GM12878 (cell line): ENCODE data around the gene B4GALT4. TPM values are rescaled to one million over a fixed set of nuclear protein-coding genes. Genes with fewer than 3 reads are reported as not detected.

Experiments used
- ATAC-seq: fragments of 200-7000 bp; cut with Tn5 transposase; 3 replicates; pipeline ENCODE4 v1.9.1; 2020; ENCODE audit warnings: mild to moderate bottlenecking, moderate library complexity
- Bru-seq: library from RNA; stranded (reverse); fragments of 400-500 nt; gene quantifications from one replicate; lab custom pipeline; 2021; lab: Mats Ljungman, UMichigan
- BruChase-seq, 2 experiments: library from RNA; stranded (reverse); fragments of 400-500 nt; gene quantifications; one replicate each; lab custom pipeline; 2021; lab: Mats Ljungman, UMichigan
- BruUV-seq: library from RNA; stranded (reverse); fragments of 400-500 nt; replicated peaks from 2 replicates; lab custom pipeline; 2021; lab: Mats Ljungman, UMichigan
- CTCF ChIA-PET: fragments of 300-600 bp; sonication (Branson Sonifier 250); formaldehyde crosslinking; extraction: SDS; loops from one replicate; lab custom pipeline; 2021; ENCODE audit warnings: inconsistent platforms; lab: Yijun Ruan, JAX
- POLR2A ChIA-PET: fragments of 350-600 bp; formaldehyde crosslinking; extraction: SDS; loops from one replicate; lab custom pipeline; 2021; ENCODE audit warnings: inconsistent platforms; lab: Charles Lee
- RAD21 ChIA-PET: fragments of 300-600 bp; sonication (Branson Sonifier 250); formaldehyde crosslinking; loops from one replicate; lab custom pipeline; 2023; ENCODE audit warnings: antibody characterized with exemption; ENCODE audit not compliant: unreplicated experiment; lab: Charles Lee
- SMC1A ChIA-PET: fragments of 300-600 bp; sonication (Branson Sonifier 250); formaldehyde crosslinking; loops from one replicate; lab custom pipeline; 2023; ENCODE audit not compliant: unreplicated experiment, uncharacterized antibody; lab: Charles Lee
- DNase-seq: peaks from one replicate; pipeline ENCODE4 v3.0.0-alpha.2; 2011; ENCODE audit warnings: low read depth, low spot score
- FAIRE-seq: peaks from 3 replicates; lab custom pipeline; 2011; peaks lifted over from hg19 to GRCh38; lab: Jason Lieb, UNC
- H2AFZ ChIP-seq: 2 replicates; pipeline ENCODE4 v1.6.0; 2011; ENCODE audit warnings: low read depth, low read length, control low read depth; ENCODE audit not compliant: control insufficient read depth
- H3K27ac ChIP-seq: 2 replicates; pipeline ENCODE4 v1.5.1; 2011; ENCODE audit warnings: control low read depth; ENCODE audit not compliant: control insufficient read depth, insufficient read depth
- H3K27me3 ChIP-seq, 2 experiments: replicated peaks in 1 of 2; 2 replicates each; pipeline versions ENCODE4 v1.6.0 to v1.6.1; 2011; ENCODE audit warnings: low read length in 1 of 2; ENCODE audit not compliant: control insufficient read depth in 2 of 2, insufficient read depth in 2 of 2
- H3K36me3 ChIP-seq, 2 experiments: 2 replicates each; pipeline ENCODE4 v1.5.1; 2011; ENCODE audit warnings: low read length in 1 of 2; ENCODE audit not compliant: control insufficient read depth in 2 of 2, insufficient read depth in 2 of 2
- H3K4me1 ChIP-seq: 2 replicates; pipeline ENCODE4 v1.6.1; 2011; ENCODE audit warnings: mild to moderate bottlenecking, low read length, moderate library complexity, mixed read lengths; ENCODE audit not compliant: control insufficient read depth, insufficient read depth
- H3K4me2 ChIP-seq: 2 replicates; pipeline ENCODE4 v1.6.0; 2011; ENCODE audit warnings: control low read depth; ENCODE audit not compliant: control insufficient read depth, insufficient read depth
- H3K4me3 ChIP-seq: fragments of 200-600 bp; sonication (generic); 2 replicates; pipeline ENCODE4 v1.5.1; 2016
- H3K79me2 ChIP-seq: 2 replicates; pipeline ENCODE4 v1.6.0; 2011; ENCODE audit warnings: low read length; ENCODE audit not compliant: control insufficient read depth, insufficient read depth
- H3K9ac ChIP-seq: 2 replicates; pipeline ENCODE4 v1.8.0; 2011; ENCODE audit warnings: low read length, control low read depth, mixed read lengths; ENCODE audit not compliant: control insufficient read depth, insufficient read depth
- H3K9me3 ChIP-seq: replicated peaks from 3 replicates; pipeline ENCODE4 v1.5.1; 2011; ENCODE audit warnings: mild to moderate bottlenecking, low read length; ENCODE audit not compliant: control insufficient read depth, insufficient read depth
- H4K20me1 ChIP-seq: 2 replicates; pipeline ENCODE4 v1.6.0; 2011; ENCODE audit not compliant: control insufficient read depth, insufficient read depth
- ASH2L ChIP-seq: fragments of 300-600, 200-600 bp; sonication (generic); IDR thresholded peaks from 2 replicates; pipeline ENCODE4 v1.6.1; 2017; ENCODE audit warnings: low read depth, mild to moderate bottlenecking, borderline replicate concordance
- NFIC ChIP-seq: IDR thresholded peaks from 2 replicates; pipeline ENCODE4 v1.6.1; 2012; ENCODE audit warnings: low read depth, mild to moderate bottlenecking, inconsistent platforms, low read length, moderate library complexity
- POLR2A ChIP-seq: IDR thresholded peaks from 2 replicates; pipeline ENCODE4 v1.6.1; 2011; ENCODE audit warnings: low read depth, mild to moderate bottlenecking, low read length
- POLR2AphosphoS5 ChIP-seq: IDR thresholded peaks from 2 replicates; pipeline ENCODE4 v1.6.1; 2011; ENCODE audit warnings: mild to moderate bottlenecking, low read length, inconsistent platforms
- RFX5 ChIP-seq: IDR thresholded peaks from 2 replicates; pipeline ENCODE4 v1.6.1; 2011; ENCODE audit warnings: low read depth, low read length, improper control_type of control experiment
- TAF1 ChIP-seq: IDR thresholded peaks from 2 replicates; pipeline ENCODE4 v1.6.1; 2011; ENCODE audit warnings: mild to moderate bottlenecking, low read depth, low read length, borderline replicate concordance
- TARDBP ChIP-seq: IDR thresholded peaks from 2 replicates; pipeline ENCODE4 v1.6.1; 2016; ENCODE audit warnings: borderline replicate concordance
- TCF3 ChIP-seq: IDR thresholded peaks from 2 replicates; pipeline ENCODE4 v1.6.1; 2012; ENCODE audit warnings: low read depth, mild to moderate bottlenecking, low read length, borderline replicate concordance; ENCODE audit not compliant: insufficient read depth
- WGBS: methylation state at CpG from one replicate; pipeline ENCODE4 v1.1.6; 2016; ENCODE audit warnings: low lambda C conversion rate; ENCODE audit not compliant: insufficient replicate concordance, insufficient coverage; ENCODE audit errors: missing lambda C conversion rate; 5-methylcytosine and 5-hydroxymethylcytosine counted together
- in situ Hi-C: fragments of 300-500 bp; cut with MboI; formaldehyde crosslinking; loops from 9 replicates; pipeline ENCODE4 v1.14.3; 2018; ENCODE audit warnings: mixed read lengths
- intact Hi-C: fragments of 100-400 bp; cut with micrococcal nuclease; formaldehyde crosslinking; loops from one replicate; pipeline ENCODE4 v1.14.2; 2022; ENCODE audit not compliant: unreplicated experiment
- long read RNA-seq, 2 experiments: library from polyadenylated mRNA; unstranded; transcript quantifications; one replicate each; pipeline ENCODE4 v2.0.0, GENCODE V29; 2019 to 2020
- polyA minus RNA-seq, 3 experiments: library from RNA; depleted of rRNA, polyadenylated mRNA; stranded (reverse); fragments of >200 nt; gene quantifications; 2 replicates each; pipeline ENCODE4 v1.2.3, GENCODE V29; 2011
- polyA plus RNA-seq, 11 experiments: library from polyadenylated mRNA; depleted of rRNA in 4 of 11; unstranded in 6 of 11; stranded (reverse) in 5 of 11; fragments of >200 nt; fragmentation: Nextera tagmentation in 4 of 11; fragmentation: Illumina TruSeq in 1 of 11; extraction: Ambion mirVana in 4 of 11; extraction: Trizol in 1 of 11; gene quantifications; 1 replicate in 1 of 11; 2 replicates in 10 of 11; pipeline versions ENCODE4 v1.2.1 to v1.2.3, GENCODE V29; 2011 to 2016; ENCODE audit warnings: inconsistent platforms in 2 of 11, missing spikeins in 2 of 11, low read depth in 1 of 11
- total RNA-seq, 4 experiments: library from RNA; depleted of rRNA in 3 of 4; stranded (reverse); fragments of >200 nt in 3 of 4; fragmentation: Illumina TruSeq in 1 of 4; extraction: Trizol in 1 of 4; gene quantifications; 2 replicates each; pipeline versions ENCODE4 v1.2.1 to v1.2.3, GENCODE V29; 2013 to 2021
- TF ChIP-seq, protein P1 (sequence below): fragments of 450-650 bp; IDR thresholded peaks from 2 replicates; pipeline ENCODE4 v1.6.1; 2016; ENCODE audit warnings: mild to moderate bottlenecking, moderate library complexity, borderline replicate concordance
- TF ChIP-seq, protein P2 (sequence below): IDR thresholded peaks from 2 replicates; pipeline ENCODE4 v1.6.1; 2011; ENCODE audit warnings: borderline replicate concordance, low read depth, mild to moderate bottlenecking, moderate library complexity, mixed read lengths, low read length; ENCODE audit not compliant: insufficient read depth; ENCODE audit errors: extremely low read length

B4GALT4 gene, protein sequence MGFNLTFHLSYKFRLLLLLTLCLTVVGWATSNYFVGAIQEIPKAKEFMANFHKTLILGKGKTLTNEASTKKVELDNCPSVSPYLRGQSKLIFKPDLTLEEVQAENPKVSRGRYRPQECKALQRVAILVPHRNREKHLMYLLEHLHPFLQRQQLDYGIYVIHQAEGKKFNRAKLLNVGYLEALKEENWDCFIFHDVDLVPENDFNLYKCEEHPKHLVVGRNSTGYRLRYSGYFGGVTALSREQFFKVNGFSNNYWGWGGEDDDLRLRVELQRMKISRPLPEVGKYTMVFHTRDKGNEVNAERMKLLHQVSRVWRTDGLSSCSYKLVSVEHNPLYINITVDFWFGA
- 13.1 and 14.1 TPM in 2 replicates for total RNA-seq (2013; cell fraction: nucleolus; rRNA removed)
- 10.8 and 11.9 TPM in 2 replicates for total RNA-seq (2014; rRNA removed)
- total RNA-seq (2014; rRNA removed; fragmentation: Illumina TruSeq; extraction: Trizol), result 10.6 and 11.7 TPM in 2 replicates
- 12.4 and 13.0 TPM in 2 replicates for total RNA-seq (2021)
- polyA plus RNA-seq (2011; ENCODE audit: low read depth), result 11.0 TPM
- 16.6 and 18.7 TPM in 2 replicates for polyA plus RNA-seq (2011; rRNA removed)
- polyA plus RNA-seq (2011; cell fraction: cytosol; rRNA removed), result 7.2 TPM in 2 replicates
- 8.5 and 9.3 TPM in 2 replicates for polyA plus RNA-seq (2011; cell fraction: nucleus; rRNA removed)
- polyA plus RNA-seq (2012), result 12.1 and 12.9 TPM in 2 replicates
- polyA plus RNA-seq (2014; fragmentation: Illumina TruSeq; extraction: Trizol), result 8.8 and 12.9 TPM in 2 replicates
- polyA plus RNA-seq (2014; fragmentation: Nextera tagmentation; extraction: Ambion mirVana), result 10 to 100 TPM; 13.8 to 15.4 TPM
- 9.0 and 11.7 TPM in 2 replicates for polyA plus RNA-seq (2014; rRNA removed)
- polyA plus RNA-seq (2016; fragmentation: Nextera tagmentation; extraction: Ambion mirVana), result 10 to 100 TPM; 15.6 to 16.7 TPM
- 9.0 and 10.0 TPM in 2 replicates for polyA minus RNA-seq (2011; rRNA and poly(A)+ RNA removed)
- polyA minus RNA-seq (2011; cell fraction: cytosol; rRNA and poly(A)+ RNA removed), result 3.6 and 4.1 TPM in 2 replicates
- 5.3 and 6.8 TPM in 2 replicates for polyA minus RNA-seq (2011; cell fraction: nucleus; rRNA and poly(A)+ RNA removed)
- percentile 83 among the genes with signal in this experiment for Bru-seq, nascent RNA
- BruChase-seq, experiment 1, labeled RNA remaining after a 6-hour chase, result percentile 64 among the genes with signal in this experiment
- percentile 69 among the genes with signal in this experiment for BruChase-seq, experiment 2, labeled RNA remaining after a 2-hour chase
- long read RNA-seq, experiment 1, transcript B4GALT4-202 (8 exons, 2,459 nt), result major isoform, 11 of 15 reads
- long read RNA-seq, experiment 1, partial matches to known transcripts, result 2 of 15 reads
- long read RNA-seq, experiment 1, other reads (novel, unspliced or antisense), result 0 of 15 reads
- long read RNA-seq, experiment 2, transcript B4GALT4-201 (9 exons, 2,385 nt), result minor isoform, 24 of 161 reads
- long read RNA-seq, experiment 2, transcript B4GALT4-202 (8 exons, 2,459 nt), result major isoform, 85 of 161 reads
- long read RNA-seq, experiment 2, partial matches to known transcripts, result 12 of 161 reads
- long read RNA-seq, experiment 2, other reads (novel, unspliced or antisense), result 36 of 161 reads

DNA sequence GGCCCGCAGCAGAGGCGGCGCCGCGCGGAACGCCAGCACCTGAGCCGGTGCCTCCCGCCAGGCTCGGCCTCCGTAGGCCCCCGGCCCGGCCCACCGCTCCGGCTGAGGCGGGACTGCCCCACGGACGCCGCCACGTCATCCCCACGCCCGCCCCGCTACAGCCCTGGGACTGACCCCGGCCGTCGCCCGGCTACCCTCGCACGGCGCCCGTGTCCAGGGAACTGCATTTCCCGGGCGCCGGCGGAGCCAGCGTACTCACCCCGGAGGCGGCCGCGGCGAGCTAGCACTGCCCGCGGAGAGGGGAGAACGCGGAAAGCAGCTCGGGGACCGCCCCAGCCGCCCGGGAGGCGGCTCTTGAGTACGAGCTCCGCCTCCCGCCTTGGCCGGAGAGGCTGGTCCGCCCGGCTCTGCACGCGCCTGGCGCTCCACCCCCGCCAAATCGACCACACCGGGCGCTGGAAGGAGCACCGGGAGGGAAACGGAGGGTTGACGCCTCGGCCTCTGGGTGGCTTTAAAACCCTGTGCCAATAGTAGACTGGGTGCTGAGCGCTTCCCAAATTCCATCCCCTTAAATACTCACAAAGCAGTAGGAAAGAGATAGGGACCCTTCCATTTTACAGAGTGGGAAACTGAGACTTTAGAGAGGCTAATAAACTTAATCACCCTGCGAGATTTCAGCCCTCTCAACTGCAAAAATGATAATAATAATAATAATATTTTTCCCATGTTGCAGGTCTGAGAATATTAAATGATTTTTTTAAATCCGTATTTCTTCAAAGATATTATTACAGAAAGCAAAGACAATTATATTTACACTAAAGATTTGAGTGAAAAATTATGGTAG, at the start of gene B4GALT4:
Gene B4GALT4, minus strand, starts transcription at position 288 of the 844 bp plus-strand sequence. CDS start 10,779 bp downstream, outside the sequence.
- SMC1A ChIA-PET, result interaction anchor here (0.6 to 3.3 kb wide), 25 partner anchors 9 to 440 kb away, joined by 3 to 33 read pairs (median 5); partner anchors contain the start of genes ARHGAP31, IGSF11, TEX55 and TIMMDC1
- no TSS peak for BruUV-seq
- peak within 1 kb of the TSS; percentile 98 for H3K4me3 ChIP-seq
- in situ Hi-C loops (no loop called here), intact Hi-C loops (loop anchor here (1.0 to 2.0 kb wide), 3 partner anchors 96 to 440 kb away; no protein-coding TSS in a partner anchor)
- FAIRE-seq (peak; percentile 35), DNase-seq (no peak), ATAC-seq (peak; percentile 94)
- RAD21 ChIA-PET, result interaction anchor here (0.6 to 2.9 kb wide), 31 partner anchors 10 to 440 kb away, joined by 3 to 54 read pairs (median 4); partner anchors contain the start of genes ARHGAP31, IGSF11, TEX55 and TMEM39A
- no peaks in the 10 kb centered on the region for H4K20me1 ChIP-seq
- CTCF ChIA-PET, result interaction anchor here (0.6 to 3.6 kb wide), 59 partner anchors 8 to 1401 kb away, joined by 3 to 110 read pairs (median 5); partner anchors contain the start of genes ARHGAP31, COX17, IGSF11 and TEX55
- H3K27ac ChIP-seq, result peak within 1 kb of the TSS; percentile 88
- POLR2A ChIA-PET, result interaction anchor here (0.6 to 1.3 kb wide), 9 partner anchors 9 to 386 kb away, joined by 3 to 6 read pairs (median 3); partner anchors contain the start of genes TIMMDC1 and TMEM39A
- peak within 1 kb of the TSS; percentile 85 for H3K9ac ChIP-seq
- H3K27me3 ChIP-seq, result no peaks in the 10 kb centered on the region
- peak within 1 kb of the TSS; percentile 91 for H3K4me2 ChIP-seq
- 1% methylated on average over 49 of the region's 70 CpGs for WGBS
- no peaks in the 10 kb centered on the region for H3K9me3 ChIP-seq
- no peaks in the 10 kb centered on the region for H3K36me3 ChIP-seq
- peaks cover 19% of the 10 kb centered on the region for H3K79me2 ChIP-seq
- H3K4me1 ChIP-seq, result peaks cover 4% of the 10 kb centered on the region; the same call in 1 of the 2 replicates
- peak within 1 kb of the TSS; percentile 84 for H2AFZ ChIP-seq
- 0 out of 2 replicates have a peak, but pooled peaks have one; percentile 44 for TF ChIP-seq ASH2L
- no peak for TF ChIP-seq NFIC
- TF ChIP-seq TARDBP, result no peak
- 0 out of 2 replicates have a peak, but pooled peaks have one; percentile 17 for TF ChIP-seq TCF3
- peak; percentile 98 for TF ChIP-seq POLR2A
- TF ChIP-seq POLR2AphosphoS5, result peak; percentile 87
- TF ChIP-seq, protein P1, sequence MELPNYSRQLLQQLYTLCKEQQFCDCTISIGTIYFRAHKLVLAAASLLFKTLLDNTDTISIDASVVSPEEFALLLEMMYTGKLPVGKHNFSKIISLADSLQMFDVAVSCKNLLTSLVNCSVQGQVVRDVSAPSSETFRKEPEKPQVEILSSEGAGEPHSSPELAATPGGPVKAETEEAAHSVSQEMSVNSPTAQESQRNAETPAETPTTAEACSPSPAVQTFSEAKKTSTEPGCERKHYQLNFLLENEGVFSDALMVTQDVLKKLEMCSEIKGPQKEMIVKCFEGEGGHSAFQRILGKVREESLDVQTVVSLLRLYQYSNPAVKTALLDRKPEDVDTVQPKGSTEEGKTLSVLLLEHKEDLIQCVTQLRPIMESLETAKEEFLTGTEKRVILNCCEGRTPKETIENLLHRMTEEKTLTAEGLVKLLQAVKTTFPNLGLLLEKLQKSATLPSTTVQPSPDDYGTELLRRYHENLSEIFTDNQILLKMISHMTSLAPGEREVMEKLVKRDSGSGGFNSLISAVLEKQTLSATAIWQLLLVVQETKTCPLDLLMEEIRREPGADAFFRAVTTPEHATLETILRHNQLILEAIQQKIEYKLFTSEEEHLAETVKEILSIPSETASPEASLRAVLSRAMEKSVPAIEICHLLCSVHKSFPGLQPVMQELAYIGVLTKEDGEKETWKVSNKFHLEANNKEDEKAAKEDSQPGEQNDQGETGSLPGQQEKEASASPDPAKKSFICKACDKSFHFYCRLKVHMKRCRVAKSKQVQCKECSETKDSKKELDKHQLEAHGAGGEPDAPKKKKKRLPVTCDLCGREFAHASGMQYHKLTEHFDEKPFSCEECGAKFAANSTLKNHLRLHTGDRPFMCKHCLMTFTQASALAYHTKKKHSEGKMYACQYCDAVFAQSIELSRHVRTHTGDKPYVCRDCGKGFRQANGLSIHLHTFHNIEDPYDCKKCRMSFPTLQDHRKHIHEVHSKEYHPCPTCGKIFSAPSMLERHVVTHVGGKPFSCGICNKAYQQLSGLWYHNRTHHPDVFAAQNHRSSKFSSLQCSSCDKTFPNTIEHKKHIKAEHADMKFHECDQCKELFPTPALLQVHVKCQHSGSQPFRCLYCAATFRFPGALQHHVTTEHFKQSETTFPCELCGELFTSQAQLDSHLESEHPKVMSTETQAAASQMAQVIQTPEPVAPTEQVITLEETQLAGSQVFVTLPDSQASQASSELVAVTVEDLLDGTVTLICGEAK, result no peak
- TF ChIP-seq TAF1, result peak; percentile 66; the same call in 1 of the 2 replicates
- TF ChIP-seq, protein P2, sequence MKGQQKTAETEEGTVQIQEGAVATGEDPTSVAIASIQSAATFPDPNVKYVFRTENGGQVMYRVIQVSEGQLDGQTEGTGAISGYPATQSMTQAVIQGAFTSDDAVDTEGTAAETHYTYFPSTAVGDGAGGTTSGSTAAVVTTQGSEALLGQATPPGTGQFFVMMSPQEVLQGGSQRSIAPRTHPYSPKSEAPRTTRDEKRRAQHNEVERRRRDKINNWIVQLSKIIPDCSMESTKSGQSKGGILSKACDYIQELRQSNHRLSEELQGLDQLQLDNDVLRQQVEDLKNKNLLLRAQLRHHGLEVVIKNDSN, result no peak
- no peak for TF ChIP-seq RFX5
